HepG2 (cell line): ENCODE data around the gene ZBTB21. TPM values are rescaled to one million over a fixed set of nuclear protein-coding genes. Genes with fewer than 3 reads are reported as not detected.

Experiments
- ARID4A ChIP-seq: sonication (generic); formaldehyde crosslinking; IDR thresholded peaks from 2 replicates; pipeline ENCODE4 v1.5.0; 2020; ENCODE audit warnings: mild to moderate bottlenecking, missing genetic modification reagents, borderline replicate concordance
- GLI4 ChIP-seq: sonication (generic); formaldehyde crosslinking; IDR thresholded peaks from 2 replicates; pipeline ENCODE4 v1.5.1; 2020; ENCODE audit warnings: missing genetic modification reagents, mild to moderate bottlenecking, moderate library complexity, borderline replicate concordance
- ISX ChIP-seq: sonication (generic); formaldehyde crosslinking; conservative IDR thresholded peaks from 2 replicates; pipeline ENCODE4 v1.5.0; 2020; ENCODE audit warnings: missing genetic modification reagents
- KDM2A ChIP-seq: sonication (generic); formaldehyde crosslinking; IDR thresholded peaks from 2 replicates; pipeline ENCODE4 v1.4.0; 2020; ENCODE audit warnings: low read depth, missing genetic modification reagents, borderline replicate concordance
- KMT2A ChIP-seq: sonication (generic); formaldehyde crosslinking; IDR thresholded peaks from 2 replicates; pipeline ENCODE4 v1.4.0; 2020; ENCODE audit warnings: missing genetic modification reagents
- MEIS1 ChIP-seq: sonication (generic); formaldehyde crosslinking; IDR thresholded peaks from 2 replicates; pipeline ENCODE4 v1.9.0; 2021; ENCODE audit warnings: mild to moderate bottlenecking, missing genetic modification reagents, moderate library complexity, borderline replicate concordance
- NFIB ChIP-seq: sonication (generic); formaldehyde crosslinking; IDR thresholded peaks from 2 replicates; pipeline ENCODE4 v1.9.0; 2021; ENCODE audit warnings: missing genetic modification reagents, mild to moderate bottlenecking, borderline replicate concordance
- NR2F6 ChIP-seq, 2 experiments: IDR thresholded peaks; 2 replicates each; pipeline ENCODE4 v1.6.1; 2016; ENCODE audit warnings: antibody characterized with exemption in 1 of 2, mild to moderate bottlenecking in 1 of 2
- PHF8 ChIP-seq: sonication (generic); formaldehyde crosslinking; IDR thresholded peaks from 2 replicates; pipeline ENCODE4 v1.5.0; 2020; ENCODE audit warnings: missing genetic modification reagents
- SMC3 ChIP-seq: IDR thresholded peaks from 2 replicates; pipeline ENCODE4 v1.6.1; 2011; ENCODE audit warnings: low read length, improper control_type of control experiment
- TFDP1 ChIP-seq: IDR thresholded peaks from 2 replicates; pipeline ENCODE4 v1.6.1; 2016; ENCODE audit warnings: missing compliant biosample characterization, missing genetic modification reagents, borderline replicate concordance
- XBP1 ChIP-seq: sonication (generic); formaldehyde crosslinking; IDR thresholded peaks from 2 replicates; pipeline ENCODE4 v1.5.0; 2020; ENCODE audit warnings: missing genetic modification reagents
- YEATS2 ChIP-seq: sonication (generic); formaldehyde crosslinking; IDR thresholded peaks from 2 replicates; pipeline ENCODE4 v1.4.0; 2020; ENCODE audit warnings: missing genetic modification reagents, borderline replicate concordance
- ZFY ChIP-seq: sonication (generic); formaldehyde crosslinking; IDR thresholded peaks from 2 replicates; pipeline ENCODE4 v1.4.0; 2020; ENCODE audit warnings: missing genetic modification reagents
- ZKSCAN5 ChIP-seq: sonication (generic); formaldehyde crosslinking; IDR thresholded peaks from 2 replicates; pipeline ENCODE4 v1.5.1; 2020; ENCODE audit warnings: mild to moderate bottlenecking, missing genetic modification reagents
- ZNF713 ChIP-seq: sonication (generic); formaldehyde crosslinking; IDR thresholded peaks from 2 replicates; pipeline ENCODE4 v1.4.0; 2020; ENCODE audit warnings: mild to moderate bottlenecking, missing genetic modification reagents
- ZNF790 ChIP-seq: sonication (generic); formaldehyde crosslinking; IDR thresholded peaks from 2 replicates; pipeline ENCODE4 v1.8.0; 2022; ENCODE audit warnings: missing genetic modification reagents, mild to moderate bottlenecking, borderline replicate concordance
- polyA plus RNA-seq, 8 experiments: library from polyadenylated mRNA; depleted of rRNA in 3 of 8; stranded (reverse) in 7 of 8; unstranded in 1 of 8; fragments of >200 nt; fragmentation: Illumina TruSeq in 4 of 8; extraction: Trizol in 4 of 8; gene quantifications; 2 replicates each; pipeline versions ENCODE4 v1.2.1 to v1.2.3, GENCODE V29; 2011 to 2016; ENCODE audit warnings: low read depth in 4 of 8, missing spikeins in 1 of 8, mixed read lengths in 1 of 8; ENCODE audit not compliant: insufficient read depth in 1 of 8
- total RNA-seq, 5 experiments: library from RNA; depleted of rRNA; stranded (reverse); fragments of >200 nt; fragmentation: Illumina TruSeq; extraction: Trizol; gene quantifications; 2 replicates each; pipeline ENCODE4 v1.2.3, GENCODE V29; 2016; ENCODE audit warnings: low read depth in 1 of 5
- TF ChIP-seq, protein P1 (sequence below): sonication (generic); formaldehyde crosslinking; IDR thresholded peaks from 2 replicates; pipeline ENCODE4 v1.9.0; 2021; ENCODE audit warnings: missing genetic modification reagents, borderline replicate concordance
- TF ChIP-seq, protein P2 (sequence below): sonication (generic); formaldehyde crosslinking; IDR thresholded peaks from 2 replicates; pipeline ENCODE4 v1.9.0; 2021; ENCODE audit warnings: missing genetic modification reagents, borderline replicate concordance

The ZBTB21 gene
- total and polyA plus RNA-seq, 2 of the 13 experiments (the other 11 are each of a cell fraction or from before 2014, with no cell fraction given) = 4.5 to 6.1 TPM

- TF ChIP-seq, protein P1, sequence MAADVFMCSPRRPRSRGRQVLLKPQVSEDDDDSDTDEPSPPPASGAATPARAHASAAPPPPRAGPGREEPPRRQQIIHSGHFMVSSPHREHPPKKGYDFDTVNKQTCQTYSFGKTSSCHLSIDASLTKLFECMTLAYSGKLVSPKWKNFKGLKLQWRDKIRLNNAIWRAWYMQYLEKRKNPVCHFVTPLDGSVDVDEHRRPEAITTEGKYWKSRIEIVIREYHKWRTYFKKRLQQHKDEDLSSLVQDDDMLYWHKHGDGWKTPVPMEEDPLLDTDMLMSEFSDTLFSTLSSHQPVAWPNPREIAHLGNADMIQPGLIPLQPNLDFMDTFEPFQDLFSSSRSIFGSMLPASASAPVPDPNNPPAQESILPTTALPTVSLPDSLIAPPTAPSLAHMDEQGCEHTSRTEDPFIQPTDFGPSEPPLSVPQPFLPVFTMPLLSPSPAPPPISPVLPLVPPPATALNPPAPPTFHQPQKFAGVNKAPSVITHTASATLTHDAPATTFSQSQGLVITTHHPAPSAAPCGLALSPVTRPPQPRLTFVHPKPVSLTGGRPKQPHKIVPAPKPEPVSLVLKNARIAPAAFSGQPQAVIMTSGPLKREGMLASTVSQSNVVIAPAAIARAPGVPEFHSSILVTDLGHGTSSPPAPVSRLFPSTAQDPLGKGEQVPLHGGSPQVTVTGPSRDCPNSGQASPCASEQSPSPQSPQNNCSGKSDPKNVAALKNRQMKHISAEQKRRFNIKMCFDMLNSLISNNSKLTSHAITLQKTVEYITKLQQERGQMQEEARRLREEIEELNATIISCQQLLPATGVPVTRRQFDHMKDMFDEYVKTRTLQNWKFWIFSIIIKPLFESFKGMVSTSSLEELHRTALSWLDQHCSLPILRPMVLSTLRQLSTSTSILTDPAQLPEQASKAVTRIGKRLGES (CRISPR knock-in tag) = 0 out of 2 replicates have a peak, but pooled peaks have one; percentile 27
- TF ChIP-seq SMC3 (no peak), GLI4 (no peak), ZKSCAN5 (CRISPR knock-in tag) (no peak), NR2F6 (IDR thresholded peaks at IDR 0.05) (no peak), NR2F6 (CRISPR knock-in tag; IDR thresholded peaks at IDR 0.05) (0 out of 2 replicates have a peak, but pooled peaks have one; percentile 8), ARID4A (CRISPR knock-in tag) (peak; percentile 25; the same call in 1 of the 2 replicates), ZNF790 (CRISPR knock-in tag) (peak; percentile 9; the same call in 1 of the 2 replicates), ISX (CRISPR knock-in tag) (0 out of 2 replicates have a peak, but pooled peaks have one; percentile 19), YEATS2 (CRISPR knock-in tag) (no peak), ZNF713 (CRISPR knock-in tag) (0 out of 2 replicates have a peak, but pooled peaks have one; percentile 31), ZFY (CRISPR knock-in tag) (peak; percentile 87; the same call in 1 of the 2 replicates), KMT2A (CRISPR knock-in tag) (peak; percentile 33; the same call in 1 of the 2 replicates), KDM2A (CRISPR knock-in tag) (no peak; the same call in 1 of the 2 replicates), PHF8 (CRISPR knock-in tag) (no peak; the same call in 1 of the 2 replicates), XBP1 (CRISPR knock-in tag) (no peak), NFIB (CRISPR knock-in tag) (no peak), TFDP1 (CRISPR knock-in tag) (peak; percentile 66; the same call in 1 of the 2 replicates), MEIS1 (CRISPR knock-in tag) (no peak)
- TF ChIP-seq, protein P2, sequence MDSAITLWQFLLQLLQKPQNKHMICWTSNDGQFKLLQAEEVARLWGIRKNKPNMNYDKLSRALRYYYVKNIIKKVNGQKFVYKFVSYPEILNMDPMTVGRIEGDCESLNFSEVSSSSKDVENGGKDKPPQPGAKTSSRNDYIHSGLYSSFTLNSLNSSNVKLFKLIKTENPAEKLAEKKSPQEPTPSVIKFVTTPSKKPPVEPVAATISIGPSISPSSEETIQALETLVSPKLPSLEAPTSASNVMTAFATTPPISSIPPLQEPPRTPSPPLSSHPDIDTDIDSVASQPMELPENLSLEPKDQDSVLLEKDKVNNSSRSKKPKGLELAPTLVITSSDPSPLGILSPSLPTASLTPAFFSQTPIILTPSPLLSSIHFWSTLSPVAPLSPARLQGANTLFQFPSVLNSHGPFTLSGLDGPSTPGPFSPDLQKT (CRISPR knock-in tag) = no peak
These were observed 936 bp downstream of the ZBTB21 start (continued) for GRCh38 chr21:42009018-42009830.
